ENCODE results near the gene MAPK10.
A peak's percentile ranks its signal among the peaks of the same experiment; 100 is the strongest.

Gene MAPK10

GRCh38 chr4:86019362-86019761 lies 340.5 kb downstream of the MAPK10 start:
- peaks cover 27% of the 10 kb centered on the region for H3K36me3 Mint-ChIP-seq (ENCODE audit: low read depth)
- H3K27me3 Mint-ChIP-seq (ENCODE audit: low read depth, poor library complexity) = no peaks in the 10 kb centered on the region
- DNase-seq = no peak
- no peak overlapping the region for H3K4me3 Mint-ChIP-seq
- peaks cover 9% of the 10 kb centered on the region for H3K4me1 Mint-ChIP-seq
- H3K27ac Mint-ChIP-seq = no peak overlapping the region
- H3K9me3 Mint-ChIP-seq = peaks cover 15% of the 10 kb centered on the region
- TF ChIP-seq CTCF (IDR thresholded peaks at IDR 0.05) = no peak

GRCh38 chr4:86015412-86016350 lies 344.2 kb downstream of the MAPK10 start:
- DNase-seq = no peak
- Mint-ChIP-seq H3K4me3 (no peak overlapping the region), H3K4me1 (peaks cover 13% of the 10 kb centered on the region), H3K27ac (peak overlapping the region; percentile 67), H3K9me3 (peaks cover under 1% of the 10 kb centered on the region), H3K27me3 (ENCODE audit: low read depth, poor library complexity) (no peaks in the 10 kb centered on the region), H3K36me3 (ENCODE audit: low read depth) (peaks cover 8% of the 10 kb centered on the region)
- no peak for TF ChIP-seq CTCF (IDR thresholded peaks at IDR 0.05)

GRCh38 chr4:86014599-86014998 lies 345.3 kb downstream of the MAPK10 start:
- H3K27ac Mint-ChIP-seq = no peak overlapping the region
- H3K9me3 Mint-ChIP-seq = no peaks in the 10 kb centered on the region
- TF ChIP-seq CTCF (IDR thresholded peaks at IDR 0.05) = no peak
- no peaks in the 10 kb centered on the region for H3K36me3 Mint-ChIP-seq (ENCODE audit: low read depth)
- peaks cover 13% of the 10 kb centered on the region for H3K4me1 Mint-ChIP-seq
- no peak for DNase-seq
- no peaks in the 10 kb centered on the region for H3K27me3 Mint-ChIP-seq (ENCODE audit: low read depth, poor library complexity)
- no peak overlapping the region for H3K4me3 Mint-ChIP-seq

- Mint-ChIP-seq H3K27ac (no peak overlapping the region), H3K27me3 (ENCODE audit: low read depth, poor library complexity) (no peaks in the 10 kb centered on the region), H3K9me3 (no peaks in the 10 kb centered on the region), H3K4me1 (peaks cover 13% of the 10 kb centered on the region), H3K4me3 (no peak overlapping the region), H3K36me3 (ENCODE audit: low read depth) (no peaks in the 10 kb centered on the region)
- no peak for TF ChIP-seq CTCF (IDR thresholded peaks at IDR 0.05)
- no peak for DNase-seq
These were observed 346.2 kb downstream of the MAPK10 start for GRCh38 chr4:86013621-86014020.

GRCh38 chr4:86011117-86011516 lies 348.7 kb downstream of the MAPK10 start:
- Mint-ChIP-seq H3K4me1 (peaks cover 13% of the 10 kb centered on the region), H3K4me3 (no peak overlapping the region), H3K36me3 (ENCODE audit: low read depth) (no peaks in the 10 kb centered on the region), H3K27ac (no peak overlapping the region), H3K9me3 (no peaks in the 10 kb centered on the region), H3K27me3 (ENCODE audit: low read depth, poor library complexity) (no peaks in the 10 kb centered on the region)
- DNase-seq = no peak
- no peak for TF ChIP-seq CTCF (IDR thresholded peaks at IDR 0.05)

- Mint-ChIP-seq H3K9me3 (no peaks in the 10 kb centered on the region), H3K4me1 (no peaks in the 10 kb centered on the region), H3K27ac (no peak overlapping the region), H3K27me3 (ENCODE audit: low read depth, poor library complexity) (no peaks in the 10 kb centered on the region), H3K36me3 (ENCODE audit: low read depth) (peaks cover 16% of the 10 kb centered on the region), H3K4me3 (no peak overlapping the region)
- no peak for DNase-seq
- no peak for TF ChIP-seq CTCF (IDR thresholded peaks at IDR 0.05)
These were observed 352.8 kb downstream of the MAPK10 start for GRCh38 chr4:86007042-86007441.
